Stimulated activated CD4-positive, alpha-beta T cell treated with anti-CD3 and anti-CD28 coated beads, Interleukin-4, amount 100 ng/mL, for 24 hours (primary cell): ENCODE results near the gene MARCO.

ENCODE experiments used
- DNase-seq: peaks from one replicate; pipeline ENCODE4 v3.0.0-alpha.2; 2020

MARCO gene, protein sequence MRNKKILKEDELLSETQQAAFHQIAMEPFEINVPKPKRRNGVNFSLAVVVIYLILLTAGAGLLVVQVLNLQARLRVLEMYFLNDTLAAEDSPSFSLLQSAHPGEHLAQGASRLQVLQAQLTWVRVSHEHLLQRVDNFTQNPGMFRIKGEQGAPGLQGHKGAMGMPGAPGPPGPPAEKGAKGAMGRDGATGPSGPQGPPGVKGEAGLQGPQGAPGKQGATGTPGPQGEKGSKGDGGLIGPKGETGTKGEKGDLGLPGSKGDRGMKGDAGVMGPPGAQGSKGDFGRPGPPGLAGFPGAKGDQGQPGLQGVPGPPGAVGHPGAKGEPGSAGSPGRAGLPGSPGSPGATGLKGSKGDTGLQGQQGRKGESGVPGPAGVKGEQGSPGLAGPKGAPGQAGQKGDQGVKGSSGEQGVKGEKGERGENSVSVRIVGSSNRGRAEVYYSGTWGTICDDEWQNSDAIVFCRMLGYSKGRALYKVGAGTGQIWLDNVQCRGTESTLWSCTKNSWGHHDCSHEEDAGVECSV

DNA sequence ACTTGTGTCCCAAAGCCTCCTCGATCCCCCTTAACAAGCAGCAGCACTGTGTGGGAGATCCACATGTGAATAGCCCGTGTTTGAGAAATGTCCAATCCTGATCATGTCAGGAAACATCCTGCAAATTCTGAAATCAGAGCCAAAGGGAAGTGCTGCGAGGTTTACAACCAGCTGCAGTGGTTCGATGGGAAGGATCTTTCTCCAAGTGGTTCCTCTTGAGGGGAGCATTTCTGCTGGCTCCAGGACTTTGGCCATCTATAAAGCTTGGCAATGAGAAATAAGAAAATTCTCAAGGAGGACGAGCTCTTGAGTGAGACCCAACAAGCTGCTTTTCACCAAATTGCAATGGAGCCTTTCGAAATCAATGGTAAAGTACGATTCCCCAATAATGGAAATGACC, at the start of gene MARCO:
MARCO (plus strand) TSS at position 164 of the 400 bp plus-strand sequence; CDS start at position 271, 107 bp downstream.
- no peak for DNase-seq

DNA sequence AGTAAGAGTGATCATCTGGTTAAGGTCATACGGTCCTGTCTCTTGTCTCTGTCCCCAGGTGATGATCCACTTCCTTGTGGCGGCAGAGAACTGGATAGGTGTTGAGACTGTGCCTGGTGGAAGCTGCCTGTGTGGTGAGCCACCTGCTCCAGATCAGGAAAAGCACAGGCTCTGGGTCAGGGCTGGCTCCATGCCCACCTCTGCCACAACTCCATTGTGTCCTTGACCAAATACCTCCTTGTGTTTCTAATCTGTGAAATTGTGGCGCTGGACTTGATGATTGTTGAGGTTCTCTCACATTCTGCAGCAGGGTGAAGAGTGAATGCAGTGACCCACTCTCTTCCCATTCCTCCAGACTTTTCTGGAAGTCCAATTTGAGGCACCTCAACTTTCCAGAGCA, 48.9 kb upstream of the MARCO start:
- no peak for DNase-seq

DNA sequence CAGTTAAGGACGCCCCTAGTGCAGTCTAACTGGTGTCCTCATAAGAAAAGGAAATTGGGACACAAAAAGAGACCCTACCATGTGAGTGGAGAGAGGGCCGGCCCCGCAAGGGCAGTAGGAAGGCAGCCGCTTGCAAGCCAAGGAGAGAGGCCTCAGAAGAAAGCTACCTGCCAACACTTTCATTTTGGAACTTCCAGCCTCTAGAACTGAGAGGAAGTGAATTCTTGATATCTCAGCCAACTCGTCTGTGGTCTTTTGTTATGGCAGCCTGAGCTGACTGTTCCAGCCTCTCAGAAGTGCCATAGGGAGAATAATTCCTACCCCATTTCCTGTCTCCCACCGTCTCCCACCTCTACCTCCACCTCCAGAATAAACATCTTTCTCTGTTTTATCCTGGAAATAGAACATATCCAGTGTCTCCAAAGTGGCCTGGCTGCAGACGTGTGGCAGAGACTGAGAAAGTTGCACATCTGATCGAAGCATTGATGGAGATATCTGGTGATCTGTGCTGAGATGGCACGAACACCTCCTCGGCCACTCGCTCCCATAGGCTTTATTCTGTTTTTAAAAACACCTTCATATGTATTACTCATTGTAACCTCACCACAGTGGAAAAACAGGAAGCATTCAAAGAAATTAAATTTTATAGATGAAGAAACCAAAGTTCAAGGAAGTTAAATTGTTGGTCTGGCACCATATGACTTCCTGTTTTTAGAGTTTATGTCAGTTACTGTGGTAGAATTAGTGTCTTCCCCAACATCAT, 39.5 kb upstream of the MARCO start:
- no peak for DNase-seq

DNA sequence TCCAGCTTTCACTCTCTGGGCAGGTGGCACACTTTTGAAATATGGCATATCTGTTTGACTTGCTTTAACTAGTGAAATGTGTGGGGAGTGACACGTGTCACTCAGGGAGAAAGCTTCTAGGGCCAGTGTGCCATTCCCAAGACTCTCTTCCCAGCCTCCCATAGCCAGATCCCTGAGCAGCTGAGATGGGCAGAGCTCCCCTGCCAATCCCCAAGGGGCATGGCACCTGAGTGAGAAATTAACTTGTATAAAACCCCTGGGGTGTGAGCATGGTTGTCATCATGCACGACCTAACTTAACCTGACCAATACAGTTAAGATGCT, 39.0 kb upstream of the MARCO start:
- no peak for DNase-seq

DNA sequence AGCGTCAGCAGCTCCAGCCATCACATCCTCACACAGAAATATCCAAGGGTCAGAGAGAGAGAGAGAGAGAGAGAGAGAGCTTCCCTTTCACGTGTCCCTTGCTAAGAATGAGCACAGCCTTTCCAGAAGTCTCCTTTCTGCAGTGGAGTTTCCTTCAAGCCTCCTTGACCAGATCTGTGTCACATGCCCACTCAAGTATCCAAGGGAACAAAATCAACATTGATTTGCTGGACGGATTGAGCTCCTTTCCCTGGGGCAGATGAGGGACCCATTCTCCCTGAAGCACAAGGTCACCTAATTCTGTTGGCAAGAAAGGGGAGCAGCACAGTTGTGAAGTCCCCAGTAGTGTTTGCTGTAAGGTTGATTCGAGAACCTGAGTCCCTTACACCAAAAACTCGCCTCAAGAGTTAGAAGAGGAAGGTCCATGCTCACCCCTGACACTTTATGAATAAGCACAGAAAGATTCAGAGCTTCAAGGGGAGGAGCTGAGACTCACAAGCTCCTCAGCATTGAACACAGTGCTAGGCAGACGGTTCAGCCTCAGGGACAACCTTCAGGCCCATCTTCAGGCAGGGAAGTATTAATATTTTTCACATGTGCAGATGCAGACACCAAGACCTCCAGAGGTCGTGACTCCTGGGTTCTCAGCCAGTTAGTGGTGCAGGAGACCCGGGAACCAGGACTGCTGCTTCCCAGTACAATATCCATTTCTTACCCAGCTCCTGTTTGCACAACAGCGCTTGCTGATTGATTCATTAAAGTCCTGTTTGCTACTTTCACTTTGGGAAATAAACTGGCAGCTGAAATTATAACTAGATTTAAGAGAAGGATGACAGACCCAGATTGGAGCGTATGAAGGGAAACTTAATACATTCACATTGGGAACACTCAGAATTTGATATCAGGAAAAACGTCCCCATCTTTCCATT, 38.2 kb upstream of the MARCO start:
- DNase-seq: no peak

DNA sequence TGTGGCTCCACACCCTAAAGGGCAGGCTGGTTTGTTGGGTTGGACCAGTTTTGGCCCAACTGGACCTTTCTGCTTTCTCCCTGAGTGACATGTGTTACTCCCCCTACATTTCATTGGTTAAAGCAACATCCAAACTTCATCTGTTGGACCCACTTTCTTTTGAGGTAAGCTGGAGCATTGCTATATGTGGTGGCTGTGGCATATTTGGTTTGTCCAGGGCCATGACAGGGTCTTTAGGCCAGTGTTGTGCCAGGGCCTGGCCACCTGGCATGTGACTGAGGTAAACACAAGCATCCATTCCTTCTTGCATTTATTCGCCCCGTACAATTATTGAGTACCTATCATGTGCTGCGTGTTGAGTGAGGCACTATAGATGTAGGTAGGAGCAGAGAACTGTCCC, 36.8 kb upstream of the MARCO start:
- no peak for DNase-seq

DNA sequence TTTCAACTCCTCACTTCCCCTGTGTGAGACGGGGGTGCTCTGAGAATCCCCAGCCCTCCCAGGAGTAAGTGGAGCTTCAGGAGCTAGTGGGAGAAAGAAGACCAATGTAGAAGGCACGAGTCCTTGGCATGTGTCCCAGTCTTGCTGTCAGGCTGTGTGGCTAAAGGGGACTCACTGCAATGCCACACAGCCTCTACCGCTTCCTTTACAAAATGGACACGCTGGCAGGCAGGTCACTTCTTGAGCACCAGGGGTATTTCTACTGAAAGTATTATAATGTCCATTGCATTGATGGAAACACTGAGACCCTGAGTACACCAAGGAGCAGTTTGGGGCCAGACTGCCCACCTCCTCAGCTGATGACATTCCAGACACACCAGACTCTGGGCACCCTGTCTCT, 35.8 kb upstream of the MARCO start:
- no peak for DNase-seq

DNA sequence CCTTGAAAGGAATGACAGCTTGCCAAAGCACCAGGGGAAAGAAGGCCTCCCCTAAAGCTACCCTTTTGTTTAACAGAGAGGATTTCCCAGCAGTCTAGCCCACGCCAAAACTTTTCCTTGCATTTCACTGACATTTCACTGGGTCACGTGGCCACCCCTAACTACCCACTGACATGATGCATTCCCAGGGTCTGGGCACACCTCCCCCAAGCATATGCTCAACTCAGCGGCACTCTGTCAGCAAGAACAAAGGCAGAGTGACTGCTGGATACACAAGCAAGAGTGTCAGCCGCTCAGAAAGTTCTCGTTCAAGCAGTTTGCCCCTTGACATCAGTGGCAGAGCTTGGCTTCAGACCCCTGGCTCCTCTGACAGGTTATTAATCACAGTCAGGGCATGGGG, 34.2 kb upstream of the MARCO start:
- no peak for DNase-seq

DNA sequence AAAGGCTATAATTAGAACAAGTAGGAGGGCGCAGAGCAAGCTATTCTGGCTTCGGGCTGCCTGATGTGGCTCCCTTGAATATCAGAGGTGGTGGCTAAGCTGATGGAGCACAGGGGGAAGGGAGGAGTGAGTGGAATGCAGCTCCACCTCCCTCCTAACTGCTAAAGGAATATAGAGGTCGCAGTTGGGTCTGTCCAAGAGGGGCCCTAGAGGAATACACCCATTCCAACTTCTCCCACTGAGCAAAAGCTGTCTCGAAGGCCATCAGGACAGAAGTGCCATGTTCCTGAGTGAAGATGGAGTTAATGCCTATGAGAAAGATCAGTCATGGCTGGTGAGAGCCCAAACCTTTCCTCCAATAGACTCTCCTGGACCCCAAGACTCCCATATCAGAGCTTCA, 32.8 kb upstream of the MARCO start:
- no peak for DNase-seq

DNA sequence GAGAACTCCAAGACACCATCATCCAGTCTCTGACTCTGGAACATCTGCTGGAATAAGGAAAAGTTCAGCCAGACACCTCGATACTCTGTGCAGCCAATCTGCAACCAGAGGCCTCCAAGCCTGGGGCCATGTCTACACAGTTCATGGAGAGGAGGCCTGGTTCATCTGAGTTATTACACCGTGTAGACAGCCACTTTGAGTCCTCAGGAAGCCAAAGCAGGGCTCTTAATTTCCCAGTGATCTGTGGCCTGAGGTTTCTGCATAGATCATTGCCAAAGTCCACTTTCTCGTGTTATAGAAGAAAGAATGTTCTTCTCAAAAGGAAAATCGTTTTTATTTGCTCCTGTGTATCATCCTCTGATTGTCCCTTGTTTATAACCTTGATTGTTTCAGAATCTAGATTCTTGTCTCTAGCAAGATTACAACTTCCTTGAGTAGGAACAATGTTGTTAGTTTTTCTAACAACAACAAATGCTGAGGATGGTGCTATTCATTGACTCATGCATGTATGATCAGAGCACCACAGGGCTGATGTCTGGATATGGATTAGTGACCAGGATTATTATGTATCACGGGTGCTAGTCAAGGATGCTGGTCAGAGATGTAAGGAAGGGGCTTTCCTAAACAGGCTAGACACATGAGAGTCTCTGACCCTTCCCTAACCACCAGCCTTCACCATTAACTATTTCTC, 30.7 kb upstream of the MARCO start:
- DNase-seq: no peak

DNA sequence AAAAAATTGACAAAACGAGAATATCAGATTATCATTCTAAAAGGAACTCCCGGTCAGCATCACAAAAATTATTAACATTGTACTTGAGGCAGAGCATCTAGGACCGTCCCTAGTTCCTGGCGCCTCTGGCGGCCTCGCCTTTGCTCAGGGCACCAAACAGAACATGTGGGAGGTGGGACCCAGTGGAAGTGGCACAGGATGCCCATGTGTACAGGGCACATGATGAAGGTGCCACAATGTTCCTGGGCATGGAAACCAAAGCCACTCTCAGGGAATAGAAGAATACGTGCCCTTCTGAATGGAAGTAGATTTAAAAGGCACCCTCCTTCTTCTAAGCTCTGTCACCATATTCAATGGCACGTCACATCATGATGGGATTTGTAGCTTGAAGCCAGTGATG, 30.1 kb upstream of the MARCO start:
- no peak for DNase-seq

DNA sequence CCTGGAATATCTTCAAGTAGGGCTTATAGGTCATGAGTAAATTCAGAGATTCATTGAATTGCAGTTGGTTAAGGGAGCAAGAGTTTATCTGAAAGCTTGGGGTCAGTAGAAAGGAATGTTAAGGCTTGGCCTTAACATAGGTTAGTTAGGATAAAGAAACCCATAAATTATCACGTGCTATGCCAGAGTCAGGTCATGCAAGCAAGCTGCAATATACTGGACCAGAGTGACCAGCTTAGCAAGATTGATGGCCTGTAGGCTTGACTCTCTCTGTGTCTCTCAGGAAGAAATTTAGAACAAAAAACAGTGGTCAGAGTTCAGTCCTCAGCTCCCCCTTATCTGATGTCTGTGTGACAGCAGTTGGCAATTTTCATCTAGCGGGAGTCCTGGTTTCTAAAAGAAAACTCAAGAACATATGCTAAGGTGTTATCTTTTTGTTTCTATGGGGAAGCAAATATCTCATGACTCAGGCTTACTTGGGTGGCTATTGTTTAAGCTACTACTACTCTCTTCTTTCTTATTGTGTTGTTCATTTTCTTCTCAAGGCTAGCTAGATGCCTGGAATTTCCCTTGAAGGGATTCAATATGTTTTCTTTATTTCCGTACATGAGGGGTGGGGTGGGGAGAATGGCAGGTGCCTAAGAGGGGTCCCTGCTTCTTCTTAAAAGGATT, 28.7 kb upstream of the MARCO start:
- DNase-seq: no peak

DNA sequence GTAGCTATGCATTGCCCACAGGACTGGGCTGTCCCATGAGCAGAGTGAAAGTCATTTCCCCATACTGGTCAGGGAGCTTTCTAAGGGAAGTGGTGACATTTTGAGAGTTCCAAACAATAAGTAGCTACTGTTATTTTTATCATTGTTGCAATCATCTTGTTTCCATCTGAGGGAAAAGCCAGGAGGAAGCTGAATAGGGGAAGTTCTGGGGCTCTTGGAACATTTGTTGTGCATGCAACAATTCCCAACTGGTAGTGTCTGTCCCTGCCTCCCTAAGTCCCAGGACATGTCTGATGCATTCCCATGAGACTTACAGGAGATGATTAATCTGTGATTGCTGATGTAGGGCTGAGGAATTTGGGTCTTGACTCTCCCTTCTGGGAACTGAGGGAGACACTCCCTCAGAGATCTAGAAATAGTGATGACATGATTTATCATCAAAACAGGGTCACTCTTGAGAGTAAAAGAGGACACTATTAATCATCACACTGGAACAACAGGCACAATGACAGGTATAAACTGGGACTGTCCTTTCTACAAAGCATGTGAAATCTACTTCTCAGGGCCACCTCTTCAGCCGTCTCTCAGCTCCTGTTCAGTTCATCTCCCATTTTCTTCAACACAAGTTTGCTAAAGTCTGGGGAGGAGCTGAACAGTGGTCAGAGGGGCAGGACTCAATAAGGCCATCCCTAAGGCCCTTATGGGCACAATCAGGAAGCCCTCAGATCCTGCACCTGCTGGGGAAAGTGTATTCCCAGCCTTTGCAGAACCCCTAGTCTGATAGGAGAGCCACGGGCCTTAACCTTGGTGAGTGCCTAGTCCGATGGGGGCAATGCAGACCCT, 28.0 kb upstream of the MARCO start:
- DNase-seq: no peak

DNA sequence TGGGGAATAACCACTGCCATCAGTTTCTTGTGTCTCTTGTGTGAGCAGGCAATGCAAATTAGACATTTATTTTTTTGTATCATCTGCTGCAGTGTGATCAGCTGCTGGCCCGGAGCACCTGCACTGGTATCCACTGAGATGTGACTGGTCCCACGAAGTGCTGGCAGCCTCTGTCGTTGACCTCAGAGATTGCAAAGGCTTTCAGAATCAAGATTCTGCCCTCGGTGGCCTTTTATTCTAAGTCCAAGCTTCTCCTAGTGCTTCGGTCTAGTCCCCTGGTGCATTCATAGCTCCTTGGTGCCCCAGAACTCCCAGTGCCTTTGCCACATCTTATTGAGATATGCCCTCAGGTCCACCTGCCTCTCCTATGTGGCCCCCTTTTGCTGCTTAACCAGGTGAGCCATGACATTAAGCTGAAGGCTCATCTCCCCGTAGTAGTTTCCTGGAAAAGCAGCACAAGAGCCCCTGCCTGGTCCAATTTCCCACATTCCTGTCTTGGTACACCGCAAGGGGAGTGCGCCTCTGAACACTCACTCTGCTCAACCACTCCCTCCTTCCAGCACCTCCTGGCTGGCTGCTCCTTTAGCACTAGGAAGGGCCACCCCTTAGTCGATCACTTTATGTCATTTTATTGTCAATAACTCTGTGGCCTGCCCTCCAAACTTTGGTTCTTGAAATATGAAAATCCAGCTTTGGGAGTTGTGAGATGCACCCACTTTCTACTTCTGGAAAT, 27.1 kb upstream of the MARCO start:
- no peak for DNase-seq

DNA sequence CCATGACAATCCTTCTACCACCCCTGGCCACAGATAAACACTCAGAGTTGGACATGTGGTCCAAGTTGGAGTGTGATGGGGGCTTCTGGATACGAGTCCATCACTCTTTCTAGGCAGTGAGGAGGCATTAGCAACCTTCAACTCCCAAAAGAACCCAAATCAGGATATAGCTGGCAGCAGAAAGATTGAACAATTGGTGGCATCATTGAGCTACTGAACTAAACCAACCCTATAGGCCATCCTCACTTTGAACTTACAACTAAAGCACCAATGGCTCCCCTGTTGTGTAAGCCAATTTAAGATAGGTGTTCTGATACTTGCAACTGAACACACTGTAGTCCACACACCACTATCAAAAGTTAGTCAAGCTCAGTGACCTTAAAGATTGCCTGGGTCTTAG, 24.0 kb upstream of the MARCO start:
- DNase-seq: no peak

DNA sequence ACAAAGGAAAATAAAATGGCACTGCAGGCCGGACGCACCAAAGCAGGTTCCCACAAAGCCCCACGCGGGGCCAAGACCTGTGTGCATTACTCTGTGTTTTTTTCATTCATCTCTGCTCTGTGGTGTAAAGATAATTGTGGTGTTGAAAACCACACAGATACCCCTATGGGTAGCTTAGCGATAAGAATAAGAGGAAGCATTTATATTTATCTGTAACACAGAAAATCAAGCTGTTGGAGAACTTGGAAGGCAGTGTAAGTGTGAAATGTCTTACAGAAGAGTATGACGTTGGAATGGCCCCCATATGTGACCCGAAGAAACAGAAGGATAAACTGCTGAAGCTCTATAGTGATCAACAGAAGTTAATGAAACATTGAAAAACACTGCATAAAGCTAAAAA, 20.3 kb upstream of the MARCO start:
- DNase-seq: no peak

DNA sequence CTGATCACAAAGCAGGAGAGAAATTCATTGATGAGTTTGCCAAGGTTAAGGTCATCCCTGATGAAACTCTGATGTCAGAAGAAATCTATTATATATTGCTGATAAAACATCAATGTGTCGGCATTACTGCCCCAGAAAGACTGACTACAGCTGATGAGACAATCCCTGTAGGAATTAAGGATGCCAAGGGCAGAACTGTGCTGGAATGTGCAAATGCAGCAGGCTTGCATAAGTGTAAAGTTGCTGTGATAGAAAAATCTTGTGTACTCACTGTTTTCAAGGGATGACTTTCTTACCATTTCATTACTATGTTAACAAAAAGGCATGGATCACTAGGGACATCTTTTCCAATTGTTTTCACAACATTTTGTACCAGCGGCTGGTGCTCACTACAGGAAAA, 19.7 kb upstream of the MARCO start:
- DNase-seq: no peak

DNA sequence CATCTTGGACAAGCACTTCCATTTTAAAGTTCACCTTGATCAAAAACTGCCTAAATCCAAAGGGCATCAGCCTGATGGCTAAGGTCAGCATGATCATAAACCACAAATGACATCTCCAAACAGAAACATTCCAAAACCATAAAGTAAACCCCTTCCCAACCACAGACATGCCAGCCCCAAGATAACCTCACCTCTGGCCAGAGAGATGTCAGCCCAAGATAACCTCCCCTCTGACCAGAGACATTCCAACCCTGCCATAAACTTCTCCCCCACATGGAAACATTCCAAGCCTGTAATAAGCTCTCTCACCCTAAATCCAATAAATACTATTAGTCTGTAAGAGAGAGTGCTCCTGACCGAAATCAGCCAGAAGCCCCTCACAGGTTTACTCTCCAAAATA, 18.6 kb upstream of the MARCO start:
- no peak for DNase-seq

DNA sequence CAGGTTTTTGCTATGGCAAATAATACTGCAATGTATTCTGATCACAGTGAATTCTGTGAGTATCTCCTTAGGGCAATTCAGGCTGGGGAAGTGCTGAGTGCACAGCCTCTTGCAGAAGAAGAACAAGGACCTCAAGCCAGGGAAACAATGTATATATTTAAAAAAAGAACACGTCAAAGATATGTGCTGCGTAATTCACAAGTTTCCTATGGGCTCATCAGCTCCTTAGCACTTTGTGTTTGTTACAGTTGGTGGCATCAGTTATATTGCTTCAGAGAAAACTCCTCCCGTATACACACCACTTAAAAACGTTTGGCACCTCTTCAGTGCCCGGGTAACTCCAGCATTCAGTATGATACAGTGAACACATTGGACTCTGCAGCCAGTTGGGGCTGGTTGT, 16.5 kb upstream of the MARCO start:
- no peak for DNase-seq

DNA sequence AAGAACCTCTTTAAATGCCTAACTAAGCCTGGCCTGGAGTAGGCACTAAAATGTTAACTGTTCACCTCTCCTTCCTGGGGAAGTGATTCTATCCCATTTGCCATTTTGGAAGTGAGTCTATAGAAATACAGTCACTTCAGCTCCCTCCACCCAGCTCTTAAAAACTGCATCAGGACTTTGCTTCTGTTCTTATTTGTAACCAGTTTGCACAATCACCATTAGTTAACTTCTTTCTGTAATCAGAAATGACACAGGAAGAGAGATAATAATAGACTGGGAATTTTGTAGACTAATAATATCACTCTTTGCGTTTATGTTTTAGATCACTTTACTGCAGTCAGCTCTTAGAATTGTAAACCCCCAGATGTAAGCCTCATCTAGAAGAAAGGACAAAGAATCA, 16.0 kb upstream of the MARCO start:
- no peak for DNase-seq
